ENCODE measurements around the gene RBM25.
"Not testable (repeated sequence)": the region's sequence is repeated elsewhere in the genome, so short reads cannot be mapped to it uniquely, and the experiment has no call there.

RBM25 gene

GRCh38 chr14:73036706-73037450 is 21.5 kb upstream of the RBM25 start:
- not testable (repeated sequence) for H3K9me3 ChIP-seq (ENCODE audit: control insufficient read depth, low read length); H3K4me1 ChIP-seq (ENCODE audit: control insufficient read depth, insufficient read depth, low read length); H3K4me3 ChIP-seq (ENCODE audit: low read length); H3K36me3 ChIP-seq (ENCODE audit: control insufficient read depth, insufficient read depth, low read length); H3K9ac ChIP-seq (ENCODE audit: low read length); H3K27me3 ChIP-seq (ENCODE audit: control insufficient read depth, insufficient read depth, low read length)

GRCh38 chr14:73047808-73048207 is 10.5 kb upstream of the RBM25 start:
- no peaks in the 10 kb centered on the region for H3K36me3 ChIP-seq (ENCODE audit: control insufficient read depth, insufficient read depth, low read length)

GRCh38 chr14:73049428-73049827 is 8.9 kb upstream of the RBM25 start:
- H3K36me3 ChIP-seq (ENCODE audit: control insufficient read depth, insufficient read depth, low read length) = no peaks in the 10 kb centered on the region
- H3K4me1 ChIP-seq (ENCODE audit: control insufficient read depth, insufficient read depth, low read length) = no peaks in the 10 kb centered on the region
- no peak overlapping the region for H3K9ac ChIP-seq (ENCODE audit: low read length)
- H3K27me3 ChIP-seq (ENCODE audit: control insufficient read depth, insufficient read depth, low read length) = no peaks in the 10 kb centered on the region
- H3K4me3 ChIP-seq (ENCODE audit: low read length) = no peak overlapping the region
- no peaks in the 10 kb centered on the region for H3K9me3 ChIP-seq (ENCODE audit: control insufficient read depth, low read length)

More at GRCh38 chr14:73047808-73048207, 10.5 kb upstream of the RBM25 start:
- Histone ChIP-seq H3K27me3 (ENCODE audit: control insufficient read depth, insufficient read depth, low read length) (no peaks in the 10 kb centered on the region), H3K9ac (ENCODE audit: low read length) (no peak overlapping the region), H3K9me3 (ENCODE audit: control insufficient read depth, low read length) (no peaks in the 10 kb centered on the region), H3K4me1 (ENCODE audit: control insufficient read depth, insufficient read depth, low read length) (no peaks in the 10 kb centered on the region), H3K4me3 (ENCODE audit: low read length) (no peak overlapping the region)

- Histone ChIP-seq H3K4me1 (ENCODE audit: control insufficient read depth, insufficient read depth, low read length) (no peaks in the 10 kb centered on the region), H3K4me3 (ENCODE audit: low read length) (no peak overlapping the region), H3K9ac (ENCODE audit: low read length) (no peak overlapping the region), H3K27me3 (ENCODE audit: control insufficient read depth, insufficient read depth, low read length) (no peaks in the 10 kb centered on the region), H3K36me3 (ENCODE audit: control insufficient read depth, insufficient read depth, low read length) (no peaks in the 10 kb centered on the region), H3K9me3 (ENCODE audit: control insufficient read depth, low read length) (no peaks in the 10 kb centered on the region)
Observed at GRCh38 chr14:73055251-73055650, 3.1 kb upstream of the RBM25 start.

GRCh38 chr14:73057944-73058223 is 450 bp upstream of the RBM25 start:
- no peaks in the 10 kb centered on the region for H3K9me3 ChIP-seq (ENCODE audit: control insufficient read depth, low read length)
- H3K27me3 ChIP-seq (ENCODE audit: control insufficient read depth, insufficient read depth, low read length) = no peaks in the 10 kb centered on the region
- peak overlapping the region; percentile 70 for H3K4me3 ChIP-seq (ENCODE audit: low read length)
- peaks cover 12% of the 10 kb centered on the region for H3K4me1 ChIP-seq (ENCODE audit: control insufficient read depth, insufficient read depth, low read length)
- H3K36me3 ChIP-seq (ENCODE audit: control insufficient read depth, insufficient read depth, low read length) = no peaks in the 10 kb centered on the region
- H3K9ac ChIP-seq (ENCODE audit: low read length) = peak overlapping the region; percentile 99

- Histone ChIP-seq H3K4me3 (ENCODE audit: low read length) (peak overlapping the region; percentile 92), H3K4me1 (ENCODE audit: control insufficient read depth, insufficient read depth, low read length) (peaks cover 12% of the 10 kb centered on the region), H3K9me3 (ENCODE audit: control insufficient read depth, low read length) (no peaks in the 10 kb centered on the region), H3K9ac (ENCODE audit: low read length) (peak overlapping the region; percentile 99), H3K27me3 (ENCODE audit: control insufficient read depth, insufficient read depth, low read length) (no peaks in the 10 kb centered on the region), H3K36me3 (ENCODE audit: control insufficient read depth, insufficient read depth, low read length) (no peaks in the 10 kb centered on the region)
Observed at GRCh38 chr14:73058922-73059673, 764 bp downstream of the RBM25 start.

- Histone ChIP-seq H3K36me3 (ENCODE audit: control insufficient read depth, insufficient read depth, low read length) (no peaks in the 10 kb centered on the region), H3K9ac (ENCODE audit: low read length) (no peak overlapping the region), H3K4me1 (ENCODE audit: control insufficient read depth, insufficient read depth, low read length) (no peaks in the 10 kb centered on the region), H3K4me3 (ENCODE audit: low read length) (no peak overlapping the region), H3K9me3 (ENCODE audit: control insufficient read depth, low read length) (no peaks in the 10 kb centered on the region), H3K27me3 (ENCODE audit: control insufficient read depth, insufficient read depth, low read length) (no peaks in the 10 kb centered on the region)
Observed at GRCh38 chr14:73069585-73069984, 11.3 kb downstream of the RBM25 start.

GRCh38 chr14:73091044-73091443 is 32.7 kb downstream of the RBM25 start:
- peaks cover 1% of the 10 kb centered on the region for H3K36me3 ChIP-seq (ENCODE audit: control insufficient read depth, insufficient read depth, low read length)

GRCh38 chr14:73097421-73097820 is 39.1 kb downstream of the RBM25 start:
- no peaks in the 10 kb centered on the region for H3K27me3 ChIP-seq (ENCODE audit: control insufficient read depth, insufficient read depth, low read length)
- no peak overlapping the region for H3K4me3 ChIP-seq (ENCODE audit: low read length)
- H3K9me3 ChIP-seq (ENCODE audit: control insufficient read depth, low read length) = no peaks in the 10 kb centered on the region
- no peaks in the 10 kb centered on the region for H3K36me3 ChIP-seq (ENCODE audit: control insufficient read depth, insufficient read depth, low read length)
- H3K4me1 ChIP-seq (ENCODE audit: control insufficient read depth, insufficient read depth, low read length) = no peaks in the 10 kb centered on the region
- no peak overlapping the region for H3K9ac ChIP-seq (ENCODE audit: low read length)

More at GRCh38 chr14:73091044-73091443, 32.7 kb downstream of the RBM25 start:
- H3K27me3 ChIP-seq (ENCODE audit: control insufficient read depth, insufficient read depth, low read length) = no peaks in the 10 kb centered on the region
- no peaks in the 10 kb centered on the region for H3K9me3 ChIP-seq (ENCODE audit: control insufficient read depth, low read length)
- no peaks in the 10 kb centered on the region for H3K4me1 ChIP-seq (ENCODE audit: control insufficient read depth, insufficient read depth, low read length)
- H3K4me3 ChIP-seq (ENCODE audit: low read length) = no peak overlapping the region
- no peak overlapping the region for H3K9ac ChIP-seq (ENCODE audit: low read length)

GRCh38 chr14:73100334-73100733 is 42.0 kb downstream of the RBM25 start:
- no peaks in the 10 kb centered on the region for H3K4me1 ChIP-seq (ENCODE audit: control insufficient read depth, insufficient read depth, low read length)
- H3K9ac ChIP-seq (ENCODE audit: low read length) = no peak overlapping the region
- H3K27me3 ChIP-seq (ENCODE audit: control insufficient read depth, insufficient read depth, low read length) = no peaks in the 10 kb centered on the region
- no peak overlapping the region for H3K4me3 ChIP-seq (ENCODE audit: low read length)
- H3K9me3 ChIP-seq (ENCODE audit: control insufficient read depth, low read length) = no peaks in the 10 kb centered on the region
- H3K36me3 ChIP-seq (ENCODE audit: control insufficient read depth, insufficient read depth, low read length) = no peaks in the 10 kb centered on the region

- Histone ChIP-seq H3K9me3 (ENCODE audit: control insufficient read depth, low read length) (no peaks in the 10 kb centered on the region), H3K27me3 (ENCODE audit: control insufficient read depth, insufficient read depth, low read length) (no peaks in the 10 kb centered on the region), H3K4me3 (ENCODE audit: low read length) (no peak overlapping the region), H3K36me3 (ENCODE audit: control insufficient read depth, insufficient read depth, low read length) (peaks cover under 1% of the 10 kb centered on the region), H3K9ac (ENCODE audit: low read length) (no peak overlapping the region), H3K4me1 (ENCODE audit: control insufficient read depth, insufficient read depth, low read length) (no peaks in the 10 kb centered on the region)
Observed at GRCh38 chr14:73102806-73103497, 44.6 kb downstream of the RBM25 start.

GRCh38 chr14:73105050-73105449 is 46.7 kb downstream of the RBM25 start:
- Histone ChIP-seq H3K36me3 (ENCODE audit: control insufficient read depth, insufficient read depth, low read length) (peaks cover 12% of the 10 kb centered on the region), H3K9me3 (ENCODE audit: control insufficient read depth, low read length) (no peaks in the 10 kb centered on the region), H3K4me1 (ENCODE audit: control insufficient read depth, insufficient read depth, low read length) (no peaks in the 10 kb centered on the region), H3K9ac (ENCODE audit: low read length) (no peak overlapping the region), H3K4me3 (ENCODE audit: low read length) (no peak overlapping the region), H3K27me3 (ENCODE audit: control insufficient read depth, insufficient read depth, low read length) (no peaks in the 10 kb centered on the region)

All from mucosa of stomach (tissue), 1 donor.